Mucosa of gallbladder (tissue), 1 donor: Measurements from ENCODE around the gene WDR88. TPM values are rescaled to one million over a fixed set of nuclear protein-coding genes. Genes with fewer than 3 reads are reported as not detected.
"Not testable (repeated sequence)": the region's sequence is repeated elsewhere in the genome, so short reads cannot be mapped to it uniquely, and the experiment has no call there.

ENCODE experiments used
- DNase-seq: peaks from one replicate; pipeline ENCODE4 v3.0.0-alpha.2; 2020; ENCODE audit warnings: low spot score
- total RNA-seq: library from RNA; stranded (reverse); gene quantifications from one replicate; pipeline ENCODE4 v1.2.1, GENCODE V29; 2021
- donor health status: DM: no; HTN: no; CAD: no.

WDR88 gene
- not detected for total RNA-seq

- no peak for DNase-seq
Observed at GRCh38 chr19:33132021-33132420, at the start of gene WDR88. TSS of gene WDR88 (plus strand) at chr19:33132114. CDS start at chr19:33132170, 56 bp downstream.

DNA sequence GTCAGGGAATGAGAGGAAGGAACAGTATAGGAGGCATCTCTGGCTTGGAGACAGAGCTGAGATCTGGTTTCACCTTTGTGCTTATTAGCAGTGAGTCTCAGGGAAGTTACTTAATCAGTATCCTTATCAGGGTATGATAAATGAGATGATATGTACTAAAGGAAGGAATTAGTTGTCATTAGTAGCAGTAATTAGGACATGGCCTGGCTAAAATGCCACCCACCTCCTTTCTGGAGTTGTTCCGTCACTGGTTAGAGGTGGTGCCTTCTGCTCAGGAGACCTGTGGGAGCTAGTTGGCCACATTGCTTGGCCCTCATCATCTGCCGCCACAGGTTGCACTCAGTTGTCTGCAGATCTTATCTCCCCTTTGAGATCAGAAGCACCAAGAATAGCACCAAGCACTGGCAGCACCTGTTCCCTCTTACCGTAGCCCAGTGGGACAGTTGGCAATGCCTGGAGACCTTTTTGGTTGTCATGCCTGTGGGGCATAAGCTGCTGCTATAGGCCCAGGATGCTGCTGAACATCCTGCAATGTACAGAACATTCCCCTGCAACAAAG lies 46.3 kb upstream of the WDR88 start:
- DNase-seq: no peak

GRCh38 chr19:33086955-33087354 lies 45.0 kb upstream of the WDR88 start:
- DNase-seq: no peak

GRCh38 chr19:33089010-33089409 lies 42.9 kb upstream of the WDR88 start:
- no peak for DNase-seq

DNA sequence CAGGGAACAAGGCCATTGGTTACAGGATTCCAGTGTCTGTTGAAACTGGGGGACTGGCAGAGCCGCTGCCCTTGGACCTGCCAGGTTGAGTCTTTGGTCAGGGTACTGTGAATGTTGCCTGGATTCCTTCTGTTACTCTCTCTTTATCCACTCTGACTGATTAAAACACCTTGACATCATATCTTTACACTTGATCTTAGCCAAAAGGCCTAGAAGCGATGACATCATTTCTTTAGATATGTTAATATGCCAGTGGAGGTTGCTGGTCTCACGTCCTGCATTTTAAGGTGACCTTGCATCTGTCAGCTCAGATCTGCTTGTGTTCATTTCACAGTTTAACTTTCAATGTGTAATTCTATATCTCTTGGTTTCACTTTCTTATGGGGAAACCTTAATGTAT lies 41.7 kb upstream of the WDR88 start:
- DNase-seq: no peak

GRCh38 chr19:33093420-33094210 lies 38.3 kb upstream of the WDR88 start:
- no peak for DNase-seq

GRCh38 chr19:33094436-33095067 lies 37.4 kb upstream of the WDR88 start:
- no peak for DNase-seq

DNA sequence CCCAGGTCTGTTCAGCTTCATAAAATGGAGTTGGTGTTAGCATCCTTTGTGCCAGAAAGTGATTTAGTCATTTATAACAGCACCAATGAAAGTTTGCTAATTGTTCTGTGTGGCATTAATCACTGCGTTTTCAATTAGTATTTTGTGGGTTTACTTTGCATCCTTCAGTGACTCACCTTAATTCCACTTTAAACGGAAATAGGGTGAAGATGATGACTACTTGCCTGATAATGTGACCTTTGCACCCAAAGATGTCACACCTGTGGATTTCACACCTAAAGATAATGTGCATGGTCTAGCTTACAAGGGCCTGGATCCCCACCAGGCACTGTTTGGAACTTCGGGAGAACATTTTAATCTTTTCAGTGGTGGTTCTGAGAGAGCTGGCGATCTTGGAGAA lies 35.9 kb upstream of the WDR88 start:
- DNase-seq: no peak

- peak; percentile 16 for DNase-seq
Observed at GRCh38 chr19:33098055-33098534, 33.8 kb upstream of the WDR88 start.

DNA sequence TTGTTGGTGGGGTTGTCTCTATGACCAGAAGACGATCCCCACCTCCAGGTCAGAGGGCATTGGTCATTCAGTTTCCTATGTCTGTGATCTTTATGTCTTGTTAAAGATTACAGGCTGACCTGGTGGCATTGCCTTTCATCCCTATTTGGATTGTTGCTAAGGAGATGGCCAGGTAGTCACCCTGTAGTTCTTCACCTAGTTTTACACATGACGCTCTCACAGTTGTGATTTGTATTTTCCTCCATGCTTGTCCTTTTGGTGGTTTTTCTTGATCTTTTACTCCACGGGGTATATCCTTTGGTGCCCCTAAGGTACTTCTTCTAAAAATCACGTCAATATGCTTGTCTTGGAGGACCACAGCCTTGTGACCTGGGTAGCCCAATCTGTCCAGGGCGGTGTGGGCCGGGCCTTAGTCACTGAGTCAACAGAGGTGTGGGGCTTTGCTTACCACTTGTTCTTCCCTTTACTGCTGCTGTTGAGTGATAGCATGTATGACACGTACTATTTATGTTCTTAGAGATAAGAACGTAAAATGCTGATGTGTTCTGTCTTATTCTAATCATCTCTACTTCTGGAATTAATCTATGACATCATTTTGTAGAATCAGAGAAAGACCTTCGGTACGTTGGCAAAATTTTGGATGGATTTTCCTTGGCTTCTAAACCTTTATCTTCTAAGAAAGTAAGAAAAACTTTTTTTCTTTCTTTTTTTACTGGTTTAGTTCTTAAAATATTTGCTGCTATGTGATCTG lies 30.8 kb upstream of the WDR88 start:
- DNase-seq: peak; percentile 53

DNA sequence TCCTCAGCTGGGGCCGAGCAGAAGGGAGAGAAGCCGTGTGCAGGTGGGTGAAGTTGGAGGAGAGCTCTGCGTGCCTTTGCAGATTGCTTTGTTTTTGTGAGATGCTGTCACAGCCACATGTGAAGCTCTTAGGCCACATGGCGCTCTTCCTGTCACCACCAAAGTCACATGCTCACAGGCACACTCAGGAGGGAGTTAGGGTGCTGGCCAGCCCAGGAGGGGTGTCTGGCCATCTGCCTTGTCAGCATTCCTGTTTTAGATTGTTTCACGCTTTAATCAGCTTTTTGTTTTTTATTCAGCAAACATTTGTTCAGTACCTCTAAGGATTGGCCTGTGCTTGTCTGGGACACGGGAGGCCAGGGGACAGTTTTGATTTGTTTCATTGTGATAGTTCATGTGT lies 29.0 kb upstream of the WDR88 start:
- DNase-seq: no peak

DNA sequence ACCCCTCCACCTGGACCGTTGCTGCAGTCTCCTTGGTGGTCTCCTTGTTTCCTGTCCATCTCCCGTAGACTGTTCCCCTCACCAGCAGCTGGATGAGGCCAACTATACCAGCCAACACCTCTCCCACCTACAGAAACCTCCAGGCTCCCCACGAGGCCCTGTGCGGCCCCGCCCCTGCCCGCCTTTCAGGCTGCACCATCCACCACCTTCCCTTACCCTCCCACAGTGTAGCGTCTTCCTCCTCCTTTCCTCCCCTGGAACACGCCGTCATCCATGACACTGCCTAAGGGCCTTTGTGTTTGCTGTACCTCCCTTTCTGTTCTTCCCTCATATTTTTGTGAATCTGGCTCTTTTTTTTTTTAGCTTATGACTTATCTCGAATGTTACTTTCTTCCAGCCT lies 23.8 kb upstream of the WDR88 start:
- no peak for DNase-seq

DNA sequence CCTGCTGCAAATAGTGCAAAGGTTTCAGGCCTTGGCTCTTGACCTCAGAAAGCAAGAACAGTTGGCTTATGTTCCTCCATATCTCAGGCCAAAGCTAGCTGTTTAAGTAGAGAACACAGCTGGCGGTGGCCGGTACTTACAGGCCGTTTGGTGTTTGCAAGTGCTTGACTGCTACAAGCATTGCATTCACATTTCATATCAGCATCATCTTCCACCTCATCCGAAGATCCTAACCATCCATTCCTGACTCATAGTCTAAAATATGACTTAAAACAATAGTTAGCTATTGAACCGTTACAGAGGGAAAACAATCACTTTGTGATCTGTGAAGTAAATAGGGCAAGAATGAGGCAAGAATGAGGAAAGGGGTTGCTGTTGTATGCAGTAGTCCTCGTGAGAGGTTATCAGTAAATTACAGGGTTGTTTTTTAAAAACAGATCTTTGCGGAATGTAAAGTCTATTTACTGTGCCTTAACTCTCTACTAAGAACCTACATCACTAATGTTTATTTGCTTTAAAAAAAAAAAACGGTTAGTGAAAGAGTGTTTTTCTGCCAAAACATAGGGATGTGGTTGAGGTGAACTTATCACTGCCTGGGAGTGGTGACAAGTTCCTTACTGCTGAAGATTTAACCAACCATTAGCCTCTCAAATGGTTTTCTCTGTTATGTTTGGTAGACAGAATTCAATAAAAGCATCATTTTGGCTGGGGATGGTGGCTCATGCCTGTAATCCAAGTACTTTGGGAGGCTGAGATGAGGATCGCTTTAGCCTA lies 21.6 kb upstream of the WDR88 start:
- no peak for DNase-seq

GRCh38 chr19:33111587-33111986 lies 20.3 kb upstream of the WDR88 start:
- no peak for DNase-seq

DNA sequence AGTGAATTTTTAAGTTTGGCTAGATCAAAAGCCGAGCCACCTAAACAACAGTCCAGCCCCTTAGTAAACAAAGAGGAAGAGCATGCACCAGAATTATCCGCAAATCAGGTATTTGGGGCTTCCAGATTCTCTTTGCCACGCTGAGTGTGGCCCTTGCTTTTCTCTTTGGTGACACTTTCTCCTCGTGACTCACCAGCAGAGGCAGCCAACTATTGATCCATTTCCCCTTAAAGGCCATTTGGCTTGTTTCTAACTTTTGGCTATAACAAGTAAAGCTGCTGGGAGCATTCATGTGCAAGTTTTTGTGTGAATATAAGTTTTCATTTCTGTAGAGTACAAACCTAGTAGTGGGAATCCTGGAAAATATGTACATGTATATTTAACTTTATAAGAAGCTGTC lies 17.6 kb upstream of the WDR88 start:
- peak; percentile 25 for DNase-seq

GRCh38 chr19:33117501-33117900 lies 14.4 kb upstream of the WDR88 start:
- DNase-seq: no peak

GRCh38 chr19:33118643-33119042 lies 13.3 kb upstream of the WDR88 start:
- no peak for DNase-seq

- DNase-seq: no peak
Observed at GRCh38 chr19:33124207-33125098, 7.5 kb upstream of the WDR88 start.

GRCh38 chr19:33125929-33126388 lies 6.0 kb upstream of the WDR88 start:
- peak; percentile 55 for DNase-seq

DNA sequence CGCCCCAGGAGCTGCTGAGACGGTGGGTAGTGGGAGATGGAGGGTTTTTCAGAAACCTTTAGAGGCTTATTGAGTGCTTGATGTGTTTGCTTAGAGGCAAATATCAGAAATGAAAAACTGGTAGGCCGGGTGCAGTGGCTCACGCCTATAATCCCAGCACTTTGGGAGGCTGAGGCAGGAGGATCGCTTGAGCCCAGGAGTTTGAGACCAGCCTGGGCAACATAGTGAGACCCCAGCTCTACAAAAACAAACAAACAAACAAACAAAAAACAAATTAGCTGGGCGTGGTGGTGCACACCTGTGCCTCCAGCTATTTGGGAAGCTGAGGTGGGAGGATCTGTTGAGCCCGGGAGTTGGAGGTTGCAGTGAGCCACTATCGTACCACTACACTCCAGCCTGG lies 5.2 kb upstream of the WDR88 start:
- DNase-seq: not testable (repeated sequence)
